Astrocyte (in vitro differentiated cells and primary cell): ENCODE measurements around the gene PXDN. TPM values are rescaled to one million over a fixed set of nuclear protein-coding genes. Genes with fewer than 3 reads are reported as not detected.

Experiments used
- DNase-seq: peaks from one replicate; pipeline ENCODE4 v3.0.0-alpha.2; 2010; ENCODE audit warnings: low read depth
- FAIRE-seq: peaks from 2 replicates; lab custom pipeline; 2011; peaks lifted over from hg19 to GRCh38; lab: Jason Lieb, UNC
- H2AFZ ChIP-seq: 2 replicates; pipeline ENCODE4 v1.6.0; 2012; ENCODE audit warnings: low read depth, low read length, inconsistent platforms
- H3K27ac ChIP-seq: 2 replicates; pipeline ENCODE4 v1.5.1; 2011; ENCODE audit warnings: low read depth, low read length, inconsistent platforms
- H3K27me3 ChIP-seq: 2 replicates; pipeline ENCODE4 v1.6.0; 2011; ENCODE audit warnings: low read length, inconsistent platforms; ENCODE audit not compliant: insufficient read depth
- H3K36me3 ChIP-seq: 2 replicates; pipeline ENCODE4 v1.5.1; 2011; ENCODE audit warnings: low read length, inconsistent platforms; ENCODE audit not compliant: insufficient read depth
- H3K4me1 ChIP-seq: 2 replicates; pipeline ENCODE4 v1.5.1; 2011; ENCODE audit warnings: low read length, inconsistent platforms; ENCODE audit not compliant: insufficient read depth
- H3K4me2 ChIP-seq: 2 replicates; pipeline ENCODE4 v1.6.0; 2012; ENCODE audit warnings: low read length, inconsistent platforms
- H3K4me3 ChIP-seq: 2 replicates; pipeline ENCODE4 v1.5.1; 2011; ENCODE audit warnings: low read depth, mild to moderate bottlenecking, low read length, inconsistent platforms; ENCODE audit not compliant: insufficient read depth
- H3K79me2 ChIP-seq: 2 replicates; pipeline ENCODE4 v1.6.0; 2012; ENCODE audit warnings: mild to moderate bottlenecking, low read length, inconsistent platforms; ENCODE audit not compliant: insufficient read depth
- H3K9ac ChIP-seq: 2 replicates; pipeline ENCODE4 v1.6.0; 2012; ENCODE audit warnings: mild to moderate bottlenecking, low read length, inconsistent platforms
- H3K9me3 ChIP-seq: 2 replicates; pipeline ENCODE4 v1.5.1; 2012; ENCODE audit warnings: low read depth, mild to moderate bottlenecking, low read length, inconsistent platforms; ENCODE audit not compliant: insufficient read depth
- H4K20me1 ChIP-seq: 2 replicates; pipeline ENCODE4 v1.6.0; 2012; ENCODE audit warnings: low read length, inconsistent platforms; ENCODE audit not compliant: insufficient read depth
- H3K27ac Mint-ChIP-seq: one replicate; pipeline ENCODE4 v1.8.0; 2021; ENCODE audit warnings: mild to moderate bottlenecking, mixed read lengths; ENCODE audit not compliant: unreplicated experiment
- H3K27me3 Mint-ChIP-seq: one replicate; pipeline ENCODE4 v1.8.0; 2021; ENCODE audit warnings: low read depth, mixed read lengths; ENCODE audit not compliant: unreplicated experiment
- H3K36me3 Mint-ChIP-seq: one replicate; pipeline ENCODE4 v1.8.0; 2021; ENCODE audit warnings: low read depth, mixed read lengths; ENCODE audit not compliant: unreplicated experiment
- H3K4me1 Mint-ChIP-seq: one replicate; pipeline ENCODE4 v1.8.0; 2021; ENCODE audit warnings: low read depth, mixed read lengths; ENCODE audit not compliant: unreplicated experiment
- H3K4me3 Mint-ChIP-seq: one replicate; pipeline ENCODE4 v1.8.0; 2021; ENCODE audit warnings: mild to moderate bottlenecking, moderate library complexity, mixed read lengths; ENCODE audit not compliant: unreplicated experiment
- H3K9me3 Mint-ChIP-seq: one replicate; pipeline ENCODE4 v1.8.0; 2021; ENCODE audit warnings: mild to moderate bottlenecking, mixed read lengths; ENCODE audit not compliant: unreplicated experiment
- CTCF ChIP-seq: IDR thresholded peaks from 2 replicates; pipeline ENCODE4 v1.5.1; 2011; ENCODE audit warnings: low read depth, mild to moderate bottlenecking, inconsistent platforms, low read length, moderate library complexity; ENCODE audit not compliant: insufficient read depth
- EZH2 ChIP-seq: IDR thresholded peaks from 2 replicates; pipeline ENCODE4 v1.6.1; 2012; ENCODE audit warnings: mild to moderate bottlenecking, low read length, inconsistent platforms; ENCODE audit not compliant: insufficient read depth
- total RNA-seq: library from RNA; stranded (reverse); gene quantifications from 2 replicates; pipeline ENCODE4 v1.2.1, GENCODE V29; 2021

Gene PXDN
- total RNA-seq, 1 donor from 2014 or later = 417 TPM

GRCh38 chr2:1594373-1595171 is 149.7 kb downstream of the PXDN start:
- Histone ChIP-seq H3K4me2 (peak overlapping the region; percentile 62), H3K9ac (peak overlapping the region; percentile 82)
- peaks cover 10% of the 10 kb centered on the region for H3K27me3 Mint-ChIP-seq

DNA sequence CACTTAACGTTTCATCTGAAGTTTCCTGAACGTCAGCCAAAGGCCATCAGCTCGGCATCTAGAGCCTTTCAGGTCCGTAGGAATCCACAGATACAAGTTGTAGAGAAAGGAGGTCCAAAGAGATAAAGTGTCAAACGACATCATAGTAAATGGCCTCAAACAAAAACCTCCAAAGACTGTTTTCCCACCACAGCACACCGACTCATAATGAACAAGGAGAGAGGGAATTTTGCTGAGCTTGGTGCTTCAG is 150.3 kb downstream of the PXDN start:
- Histone ChIP-seq H3K4me1 (peaks cover 48% of the 10 kb centered on the region), H4K20me1 (no peaks in the 10 kb centered on the region), H3K4me2 (peak overlapping the region; percentile 62), H3K27ac (peak overlapping the region; percentile 84), H3K27me3 (no peaks in the 10 kb centered on the region), H3K79me2 (no peaks in the 10 kb centered on the region), H3K9me3 (peaks cover 3% of the 10 kb centered on the region), H3K9ac (peak overlapping the region; percentile 82), H2AFZ (peak overlapping the region; percentile 1), H3K4me3 (no peak overlapping the region), H3K36me3 (no peaks in the 10 kb centered on the region)
- Mint-ChIP-seq H3K27me3 (peaks cover 6% of the 10 kb centered on the region), H3K27ac (peak overlapping the region; percentile 59), H3K4me1 (peaks cover 22% of the 10 kb centered on the region), H3K4me3 (no peak overlapping the region), H3K9me3 (no peaks in the 10 kb centered on the region), H3K36me3 (no peaks in the 10 kb centered on the region)
- FAIRE-seq (no peak), DNase-seq (peak; percentile 97)
- TF ChIP-seq CTCF = no peak
- no peak for TF ChIP-seq EZH2

More at GRCh38 chr2:1594373-1595171, 149.7 kb downstream of the PXDN start:
- H3K4me3 ChIP-seq = no peak overlapping the region
- no peaks in the 10 kb centered on the region for H3K36me3 ChIP-seq
- no peaks in the 10 kb centered on the region for H4K20me1 ChIP-seq
- H2AFZ ChIP-seq = no peak overlapping the region
- H3K9me3 ChIP-seq = peaks cover 3% of the 10 kb centered on the region
- peaks cover 43% of the 10 kb centered on the region for H3K4me1 ChIP-seq
- peak overlapping the region; percentile 84 for H3K27ac ChIP-seq
- no peaks in the 10 kb centered on the region for H3K27me3 ChIP-seq
- no peaks in the 10 kb centered on the region for H3K36me3 Mint-ChIP-seq
- no peaks in the 10 kb centered on the region for H3K9me3 Mint-ChIP-seq
- DNase-seq (no peak), FAIRE-seq (no peak)
- H3K4me1 Mint-ChIP-seq = peaks cover 19% of the 10 kb centered on the region
- no peak overlapping the region for H3K4me3 Mint-ChIP-seq
- TF ChIP-seq EZH2 = no peak
- TF ChIP-seq CTCF = no peak
- H3K27ac Mint-ChIP-seq = peak overlapping the region; percentile 59
- no peaks in the 10 kb centered on the region for H3K79me2 ChIP-seq
